Activated T-helper 1 cell treated with anti-CD3 and anti-CD28 coated beads, Interleukin-12 subunit alpha, Interleukin-12 subunit beta, Interleukin-2, Interleukin-4 antibody, amounts not matched to agents 30 ng/mL and 10 ng/mL and 1 ng/mL, durations not matched to agents 14 hours and 24 hours and 36 hours (primary cell): ENCODE results near the gene CDKL1. TPM values are rescaled to one million over a fixed set of nuclear protein-coding genes. Genes with fewer than 3 reads are reported as not detected.

Experiments used
- DNase-seq: peaks from one replicate; pipeline ENCODE4 v3.0.0; 2021; ENCODE audit warnings: low spot score
- H3K27ac Mint-ChIP-seq: one replicate; pipeline ENCODE4 v1.8.0; 2021; ENCODE audit warnings: mild to moderate bottlenecking, mixed read lengths
- H3K27me3 Mint-ChIP-seq: one replicate; pipeline ENCODE4 v1.8.0; 2022; ENCODE audit warnings: mild to moderate bottlenecking, moderate library complexity, mixed read lengths; ENCODE audit not compliant: insufficient read depth
- H3K36me3 Mint-ChIP-seq: one replicate; pipeline ENCODE4 v1.8.0; 2021; ENCODE audit warnings: low read depth, mixed read lengths
- H3K4me1 Mint-ChIP-seq: one replicate; pipeline ENCODE4 v1.8.0; 2021; ENCODE audit warnings: low read depth, mixed read lengths
- H3K4me3 Mint-ChIP-seq: one replicate; pipeline ENCODE4 v1.8.0; 2021; ENCODE audit warnings: mild to moderate bottlenecking, moderate library complexity, mixed read lengths
- H3K9me3 Mint-ChIP-seq: one replicate; pipeline ENCODE4 v1.8.0; 2021; ENCODE audit warnings: mixed read lengths
- intact Hi-C: fragments of 100-400 bp; cut with micrococcal nuclease; formaldehyde crosslinking; loops from one replicate; pipeline ENCODE4 v1.15.1; 2024
- total RNA-seq: library from RNA; stranded (reverse); gene quantifications from 2 replicates; pipeline ENCODE4 v1.2.3, GENCODE V29; 2022

Gene CDKL1
- total RNA-seq, 1 donor from 2014 or later = 2.5 TPM

- no peak for DNase-seq
- Mint-ChIP-seq H3K9me3 (no peaks in the 10 kb centered on the region), H3K4me3 (no peak overlapping the region), H3K36me3 (peaks cover 2% of the 10 kb centered on the region), H3K4me1 (peaks cover 14% of the 10 kb centered on the region), H3K27ac (no peak overlapping the region), H3K27me3 (peaks cover 18% of the 10 kb centered on the region)
- intact Hi-C loops = no loop called here
Measured at GRCh38 chr14:50400461-50400860, 3.8 kb upstream of the CDKL1 start.

GRCh38 chr14:50399251-50400032, 2.8 kb upstream of the CDKL1 start:
- peaks cover 14% of the 10 kb centered on the region for H3K4me1 Mint-ChIP-seq
- H3K27ac Mint-ChIP-seq = no peak overlapping the region
- H3K4me3 Mint-ChIP-seq = no peak overlapping the region
- H3K9me3 Mint-ChIP-seq = no peaks in the 10 kb centered on the region
- intact Hi-C loops = loop anchor here (1.0 kb wide), 1 partner anchor 14 kb away; no protein-coding TSS in a partner anchor
- no peak for DNase-seq
- peaks cover 22% of the 10 kb centered on the region for H3K27me3 Mint-ChIP-seq
- peaks cover 5% of the 10 kb centered on the region for H3K36me3 Mint-ChIP-seq

- intact Hi-C loops = no loop called here
- Mint-ChIP-seq H3K4me3 (no peak overlapping the region), H3K9me3 (no peaks in the 10 kb centered on the region), H3K27me3 (peaks cover 20% of the 10 kb centered on the region), H3K36me3 (peaks cover 5% of the 10 kb centered on the region), H3K27ac (no peak overlapping the region), H3K4me1 (peaks cover 14% of the 10 kb centered on the region)
- no peak for DNase-seq
Measured at GRCh38 chr14:50398189-50398580, 1.5 kb upstream of the CDKL1 start.

- Mint-ChIP-seq H3K27me3 (peaks cover 23% of the 10 kb centered on the region), H3K27ac (peak overlapping the region; percentile 49), H3K4me3 (peak overlapping the region; percentile 79), H3K9me3 (no peaks in the 10 kb centered on the region), H3K4me1 (peaks cover 14% of the 10 kb centered on the region), H3K36me3 (peaks cover 7% of the 10 kb centered on the region)
- DNase-seq = no peak
- intact Hi-C loops = loop anchor here (1.0 to 2.0 kb wide), 4 partner anchors 35 to 124 kb away; partner anchors contain the start of genes DMAC2L and L2HGDH
Measured at GRCh38 chr14:50397390-50398188, 908 bp upstream of the CDKL1 start.

- Mint-ChIP-seq H3K36me3 (peaks cover 7% of the 10 kb centered on the region), H3K4me3 (peak overlapping the region; percentile 85), H3K4me1 (peaks cover 14% of the 10 kb centered on the region), H3K27ac (no peak overlapping the region), H3K9me3 (no peaks in the 10 kb centered on the region), H3K27me3 (peaks cover 25% of the 10 kb centered on the region)
- intact Hi-C loops = no loop called here
- DNase-seq = no peak
Measured at GRCh38 chr14:50395448-50395847, 1.2 kb downstream of the CDKL1 start.

- peaks cover 7% of the 10 kb centered on the region for H3K36me3 Mint-ChIP-seq
- peaks cover 14% of the 10 kb centered on the region for H3K4me1 Mint-ChIP-seq
- DNase-seq = no peak
- H3K9me3 Mint-ChIP-seq = no peaks in the 10 kb centered on the region
- intact Hi-C loops = no loop called here
- peak overlapping the region; percentile 8 for H3K4me3 Mint-ChIP-seq
- H3K27me3 Mint-ChIP-seq = peaks cover 25% of the 10 kb centered on the region
- H3K27ac Mint-ChIP-seq = no peak overlapping the region
Measured at GRCh38 chr14:50394713-50395112, 2.0 kb downstream of the CDKL1 start.

GRCh38 chr14:50389668-50390441, 6.8 kb downstream of the CDKL1 start:
- Mint-ChIP-seq H3K36me3 (peaks cover 4% of the 10 kb centered on the region), H3K27ac (no peak overlapping the region), H3K9me3 (no peaks in the 10 kb centered on the region), H3K4me3 (no peak overlapping the region), H3K27me3 (peaks cover 11% of the 10 kb centered on the region), H3K4me1 (no peaks in the 10 kb centered on the region)
- no peak for DNase-seq
- intact Hi-C loops = no loop called here

GRCh38 chr14:50388256-50388931, 8.3 kb downstream of the CDKL1 start:
- Mint-ChIP-seq H3K36me3 (peaks cover 1% of the 10 kb centered on the region), H3K4me1 (no peaks in the 10 kb centered on the region), H3K27me3 (peaks cover 7% of the 10 kb centered on the region), H3K9me3 (no peaks in the 10 kb centered on the region), H3K27ac (no peak overlapping the region), H3K4me3 (no peak overlapping the region)
- DNase-seq = no peak
- intact Hi-C loops = no loop called here

GRCh38 chr14:50387548-50387947, 9.1 kb downstream of the CDKL1 start:
- H3K36me3 Mint-ChIP-seq = no peaks in the 10 kb centered on the region
- H3K27me3 Mint-ChIP-seq = peaks cover 4% of the 10 kb centered on the region
- intact Hi-C loops = no loop called here
- H3K4me1 Mint-ChIP-seq = no peaks in the 10 kb centered on the region
- no peaks in the 10 kb centered on the region for H3K9me3 Mint-ChIP-seq
- no peak overlapping the region for H3K27ac Mint-ChIP-seq
- DNase-seq = no peak
- no peak overlapping the region for H3K4me3 Mint-ChIP-seq

GRCh38 chr14:50383618-50384225, 13.0 kb downstream of the CDKL1 start:
- intact Hi-C loops = no loop called here
- no peak for DNase-seq
- H3K4me3 Mint-ChIP-seq = no peak overlapping the region
- H3K9me3 Mint-ChIP-seq = no peaks in the 10 kb centered on the region
- peaks cover 3% of the 10 kb centered on the region for H3K27me3 Mint-ChIP-seq
- H3K36me3 Mint-ChIP-seq = no peaks in the 10 kb centered on the region
- no peak overlapping the region for H3K27ac Mint-ChIP-seq
- H3K4me1 Mint-ChIP-seq = no peaks in the 10 kb centered on the region

GRCh38 chr14:50381823-50382287, 14.8 kb downstream of the CDKL1 start:
- no peak for DNase-seq
- no peaks in the 10 kb centered on the region for H3K27me3 Mint-ChIP-seq
- no peak overlapping the region for H3K4me3 Mint-ChIP-seq
- intact Hi-C loops = no loop called here
- no peaks in the 10 kb centered on the region for H3K36me3 Mint-ChIP-seq
- no peaks in the 10 kb centered on the region for H3K4me1 Mint-ChIP-seq
- no peak overlapping the region for H3K27ac Mint-ChIP-seq
- H3K9me3 Mint-ChIP-seq = no peaks in the 10 kb centered on the region

- H3K36me3 Mint-ChIP-seq = no peaks in the 10 kb centered on the region
- intact Hi-C loops = no loop called here
- H3K27me3 Mint-ChIP-seq = no peaks in the 10 kb centered on the region
- H3K27ac Mint-ChIP-seq = no peak overlapping the region
- no peak overlapping the region for H3K4me3 Mint-ChIP-seq
- H3K9me3 Mint-ChIP-seq = no peaks in the 10 kb centered on the region
- no peaks in the 10 kb centered on the region for H3K4me1 Mint-ChIP-seq
- no peak for DNase-seq
Measured at GRCh38 chr14:50381008-50381407, 15.7 kb downstream of the CDKL1 start.
